VCaP (cell line): ENCODE measurements around the gene NDUFA13.

Experiments used
- H3K27ac ChIP-seq: fragments of 450-650 bp; 2 replicates; pipeline ENCODE4 v1.5.1; 2017
- CTCF ChIP-seq: fragments of 450-650 bp; conservative IDR thresholded peaks from 2 replicates; pipeline ENCODE4 v1.5.1; 2017; ENCODE audit warnings: mild to moderate bottlenecking, moderate library complexity

Gene NDUFA13

GRCh38 chr19:19539698-19540063 is 23.7 kb downstream of the NDUFA13 start:
- no peak for TF ChIP-seq CTCF
- no peak overlapping the region for H3K27ac ChIP-seq

GRCh38 chr19:19540064-19540714 is 24.2 kb downstream of the NDUFA13 start:
- no peak overlapping the region for H3K27ac ChIP-seq
- TF ChIP-seq CTCF, result no peak

- H3K27ac ChIP-seq, result no peak overlapping the region
- no peak for TF ChIP-seq CTCF
These were observed 24.9 kb downstream of the NDUFA13 start for GRCh38 chr19:19540715-19541515.

DNA sequence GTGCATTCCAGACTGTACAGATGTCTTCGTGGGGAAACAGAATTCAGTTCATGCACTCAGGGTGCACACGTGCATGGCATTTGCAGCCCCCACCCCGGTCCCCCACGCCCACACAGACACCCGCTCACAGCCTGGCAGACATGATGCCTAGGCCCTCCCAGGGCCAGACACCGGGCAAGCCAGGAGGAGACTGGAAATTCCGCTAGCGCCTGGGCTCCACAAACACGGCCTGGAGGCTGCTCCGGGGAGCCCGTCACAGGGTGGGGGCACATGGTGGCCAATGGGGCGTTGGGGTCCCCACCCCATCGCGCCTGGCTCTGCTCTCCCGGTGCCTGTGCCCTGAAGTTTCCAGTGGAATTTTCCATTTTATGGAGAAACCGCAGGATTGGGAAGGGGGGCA is 25.6 kb downstream of the NDUFA13 start:
- TF ChIP-seq CTCF, result no peak
- H3K27ac ChIP-seq, result no peak overlapping the region

- no peak for TF ChIP-seq CTCF
- H3K27ac ChIP-seq, result no peak overlapping the region
These were observed 26.5 kb downstream of the NDUFA13 start for GRCh38 chr19:19542507-19542906.

DNA sequence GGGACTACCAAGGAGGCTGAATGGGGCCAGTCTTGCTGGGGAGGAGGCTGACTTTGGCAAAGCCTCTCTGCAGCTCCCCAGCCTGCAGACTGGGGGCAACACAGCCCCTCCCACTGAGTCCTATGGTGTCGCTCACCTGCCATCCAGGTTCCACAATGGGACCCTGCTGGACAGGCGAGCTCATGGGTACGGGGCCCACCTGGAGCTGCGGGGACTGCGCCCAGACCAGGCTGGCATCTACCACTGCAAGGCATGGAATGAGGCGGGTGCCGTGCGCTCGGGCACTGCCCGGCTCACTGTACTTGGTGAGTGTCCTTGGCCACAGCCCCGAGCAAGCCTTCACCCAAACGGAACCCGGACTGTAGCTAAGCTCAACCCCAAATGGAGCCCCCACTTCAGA is 27.1 kb downstream of the NDUFA13 start:
- no peak overlapping the region for H3K27ac ChIP-seq
- TF ChIP-seq CTCF, result no peak

GRCh38 chr19:19543640-19544039 is 27.6 kb downstream of the NDUFA13 start:
- TF ChIP-seq CTCF, result no peak
- no peak overlapping the region for H3K27ac ChIP-seq
